Measurements from ENCODE around the gene PJA2.

Gene PJA2

GRCh38 chr5:109408991-109409843, 557 bp downstream of the PJA2 start:
- DNase-seq, result peak; percentile 91

GRCh38 chr5:109407913-109408312, 1.9 kb downstream of the PJA2 start:
- peak; percentile 65 for DNase-seq

- no peak for DNase-seq
Measured at GRCh38 chr5:109406719-109407118, 3.1 kb downstream of the PJA2 start.

DNA sequence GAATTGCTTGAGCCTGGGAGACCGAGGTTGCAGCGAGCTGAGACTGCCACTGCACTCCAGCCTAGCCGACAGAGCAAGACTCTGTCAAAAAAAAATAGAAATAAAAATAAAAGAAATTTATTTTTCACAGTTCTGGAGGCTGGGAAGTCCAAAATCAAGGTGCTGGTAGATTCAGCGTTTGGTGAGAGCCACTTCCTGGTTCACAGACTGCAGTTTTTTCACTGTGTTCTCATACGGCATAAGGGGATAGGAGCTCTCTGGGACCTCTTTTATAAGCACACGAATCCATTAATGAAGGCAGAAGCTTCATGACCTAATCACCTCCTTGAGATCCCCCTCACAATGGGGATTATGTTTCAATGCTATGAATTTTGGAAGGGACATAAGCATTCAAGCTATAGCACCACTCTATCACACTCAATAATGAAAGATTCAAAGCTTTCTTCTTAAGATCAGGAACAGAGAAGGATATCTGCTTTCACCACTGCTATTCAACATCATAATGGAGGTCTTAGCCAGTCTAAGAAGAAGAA, 5.3 kb downstream of the PJA2 start:
- no peak for DNase-seq

DNA sequence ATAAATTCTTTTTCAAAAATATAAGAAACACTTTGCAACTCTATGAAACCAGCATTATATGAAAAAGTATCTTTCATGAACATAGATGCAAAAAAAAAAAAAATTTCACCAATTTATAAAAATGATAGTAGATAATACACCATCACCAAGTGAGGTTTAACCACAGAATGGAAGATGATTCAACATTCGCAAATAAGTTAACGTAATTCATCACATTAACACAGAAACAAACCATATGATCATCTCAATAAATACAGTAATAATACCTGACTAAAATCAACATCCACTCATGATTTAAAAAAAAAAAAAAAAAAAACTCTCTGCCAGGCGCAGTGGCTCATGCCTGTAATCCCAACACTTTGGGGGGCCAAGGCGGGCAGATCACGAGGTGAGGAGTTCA, 6.3 kb downstream of the PJA2 start:
- no peak for DNase-seq

GRCh38 chr5:109399092-109399759, 10.5 kb downstream of the PJA2 start:
- peak; percentile 77 for DNase-seq

- no peak for DNase-seq
Measured at GRCh38 chr5:109396965-109397364, 12.8 kb downstream of the PJA2 start.

- peak; percentile 26 for DNase-seq
Measured at GRCh38 chr5:109394806-109395205, 15.0 kb downstream of the PJA2 start.

GRCh38 chr5:109390188-109390587, 19.6 kb downstream of the PJA2 start:
- no peak for DNase-seq

GRCh38 chr5:109388407-109388806, 21.4 kb downstream of the PJA2 start:
- peak; percentile 49 for DNase-seq

GRCh38 chr5:109387408-109387974, 22.3 kb downstream of the PJA2 start:
- no peak for DNase-seq

DNA sequence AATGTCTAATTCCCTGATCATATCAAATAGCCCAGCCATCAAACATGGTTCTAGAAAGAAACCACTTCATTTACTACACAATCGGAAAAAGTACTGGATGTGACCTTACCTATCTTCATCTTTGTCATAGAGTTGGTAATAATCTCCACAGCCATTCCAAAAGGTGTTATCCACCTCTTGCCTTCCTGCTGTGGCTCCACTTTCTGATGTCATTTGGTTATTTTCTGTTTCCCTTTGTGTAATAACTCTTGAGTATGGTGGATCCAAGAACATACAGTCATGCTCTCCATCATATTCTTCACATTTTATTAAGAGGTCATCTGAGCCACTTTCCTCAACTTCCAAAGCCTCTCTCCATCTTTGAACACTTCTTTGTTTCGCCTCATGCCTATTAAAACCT, 31.7 kb downstream of the PJA2 start:
- no peak for DNase-seq

DNA sequence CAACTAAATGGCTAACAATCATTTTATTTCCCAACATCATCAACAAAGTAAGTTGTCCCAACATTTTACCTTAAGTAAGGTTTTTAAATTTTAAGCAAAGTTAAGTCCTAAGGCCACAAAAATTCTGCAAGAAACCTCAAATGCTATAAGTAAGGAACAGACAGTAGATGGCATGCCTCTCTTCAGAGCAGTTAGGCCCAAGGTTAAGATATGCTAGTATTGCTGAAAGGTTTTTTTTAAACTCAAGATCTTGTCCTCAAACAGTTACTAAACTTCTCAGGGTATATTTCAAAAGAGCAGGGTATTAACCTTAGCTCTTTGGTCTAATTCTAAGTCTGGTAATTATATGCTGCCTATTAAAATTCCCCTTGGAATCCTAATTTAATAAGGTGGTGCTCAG, 35.1 kb downstream of the PJA2 start:
- peak; percentile 32 for DNase-seq

DNA sequence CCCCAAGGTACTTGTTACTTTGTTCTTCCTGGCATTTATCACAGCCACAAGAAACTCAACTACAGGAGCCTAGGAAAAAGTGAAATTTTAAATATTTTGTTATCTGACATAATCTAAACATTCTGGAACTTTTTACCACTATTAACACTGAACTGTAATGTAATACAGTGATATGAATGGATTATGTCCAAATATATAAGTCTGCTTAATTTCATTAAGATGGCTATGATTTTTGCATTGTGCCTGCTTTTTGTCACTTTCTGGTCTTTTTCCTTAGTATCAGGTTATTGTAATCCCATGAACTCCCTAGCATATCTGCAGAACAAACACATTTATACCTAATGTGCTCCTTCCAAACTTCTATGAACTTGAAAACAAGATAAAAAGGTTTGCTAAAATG, 35.8 kb downstream of the PJA2 start:
- no peak for DNase-seq

- no peak for DNase-seq
Measured at GRCh38 chr5:109370343-109370742, 39.4 kb downstream of the PJA2 start.

GRCh38 chr5:109365653-109366052, 44.1 kb downstream of the PJA2 start:
- no peak for DNase-seq

- DNase-seq, result no peak
Measured at GRCh38 chr5:109364977-109365376, 44.8 kb downstream of the PJA2 start.

DNA sequence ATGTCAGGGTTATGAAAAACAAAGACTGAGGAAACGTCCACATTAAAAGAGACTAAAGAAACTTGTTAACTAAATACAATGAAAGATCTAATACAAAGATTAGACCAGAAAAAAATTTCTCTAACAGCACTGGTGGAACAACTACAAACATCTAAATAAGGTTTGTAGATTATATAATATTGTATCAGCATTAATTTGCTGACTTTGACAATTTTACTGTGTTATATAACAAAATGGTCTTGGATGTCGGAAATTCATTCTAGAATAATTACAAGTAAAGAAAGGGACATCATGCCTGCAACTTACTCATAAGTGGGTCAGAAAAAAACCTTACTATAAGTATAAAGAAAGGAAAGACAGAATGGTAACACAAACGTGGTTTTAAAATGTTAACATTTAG, 50.1 kb downstream of the PJA2 start:
- DNase-seq, result no peak

DNA sequence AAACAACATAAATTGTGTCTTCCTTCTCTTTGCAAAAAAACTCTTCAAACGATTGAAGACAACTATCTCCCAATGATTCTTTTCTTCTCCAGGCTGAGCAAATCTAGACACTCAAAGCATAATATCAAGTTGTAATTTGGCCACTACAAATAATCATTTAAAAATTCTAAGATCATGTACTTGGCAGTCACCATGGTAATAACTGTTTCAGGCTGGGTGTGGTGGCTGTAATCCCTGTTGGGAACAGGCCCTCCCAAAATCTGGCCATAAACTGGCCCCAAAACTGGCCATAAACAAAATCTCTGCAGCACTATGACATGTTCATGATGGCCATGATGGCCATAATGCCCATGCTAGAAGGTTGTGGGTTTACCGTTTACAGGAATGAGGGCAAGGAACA, 52.0 kb downstream of the PJA2 start:
- no peak for DNase-seq

DNA sequence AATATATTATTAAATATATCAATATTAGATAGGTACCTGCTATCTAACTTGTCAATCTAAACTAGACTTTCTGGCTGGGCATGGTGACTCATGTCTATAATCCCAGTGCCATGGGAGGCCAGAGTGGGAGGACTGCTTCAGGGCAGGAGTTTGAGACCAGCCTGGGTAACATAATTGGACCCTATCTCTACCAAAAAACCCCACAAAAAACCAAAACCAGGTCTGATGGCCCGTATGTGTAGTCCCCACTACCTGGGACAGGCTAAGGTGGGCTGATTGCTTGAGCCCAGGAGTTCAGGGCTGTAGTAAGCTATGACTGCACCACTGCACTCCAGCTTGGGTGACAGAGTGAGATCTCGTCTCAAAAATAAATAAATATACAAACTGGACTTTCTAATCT, 55.0 kb downstream of the PJA2 start:
- peak; percentile 25 for DNase-seq

DNA sequence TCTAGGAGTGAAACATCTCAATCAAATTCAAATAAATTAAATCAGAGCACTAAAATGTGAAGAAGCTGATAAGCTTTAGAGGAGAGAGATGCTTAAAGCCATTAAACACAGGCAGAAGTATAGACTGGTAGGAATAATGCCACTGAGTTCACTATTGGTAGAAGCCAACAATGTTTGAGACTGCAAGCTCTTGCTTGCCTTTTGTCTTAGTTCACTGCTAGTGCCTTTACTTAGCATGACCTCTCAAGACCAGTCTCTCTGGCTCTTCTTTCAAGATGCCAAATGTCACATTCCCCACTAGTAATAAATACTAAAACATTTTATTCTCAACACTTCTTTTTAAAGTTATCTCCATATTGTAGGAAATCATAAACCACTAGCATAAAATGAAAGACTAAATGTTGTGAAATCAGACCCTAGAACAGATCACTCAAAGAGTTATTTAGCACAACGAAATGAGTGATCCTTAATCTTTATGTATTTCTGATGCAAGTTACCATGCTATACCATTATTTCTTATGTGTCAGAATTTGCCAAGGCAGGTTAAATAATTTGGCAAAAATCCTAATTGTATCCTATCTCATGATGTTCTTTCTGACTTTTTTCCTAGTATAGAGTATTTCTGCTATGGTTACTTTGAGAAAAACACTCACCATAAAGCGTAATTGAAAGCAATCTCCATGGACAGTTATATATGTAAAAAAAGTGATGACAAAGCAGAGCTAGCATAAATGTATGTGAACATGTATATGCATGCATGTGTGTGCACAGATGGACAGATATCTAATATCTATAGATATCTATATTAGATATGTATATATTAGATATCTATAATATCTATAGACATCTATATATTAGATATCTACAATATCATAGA, 57.5 kb downstream of the PJA2 start:
- peak; percentile 17 for DNase-seq

DNA sequence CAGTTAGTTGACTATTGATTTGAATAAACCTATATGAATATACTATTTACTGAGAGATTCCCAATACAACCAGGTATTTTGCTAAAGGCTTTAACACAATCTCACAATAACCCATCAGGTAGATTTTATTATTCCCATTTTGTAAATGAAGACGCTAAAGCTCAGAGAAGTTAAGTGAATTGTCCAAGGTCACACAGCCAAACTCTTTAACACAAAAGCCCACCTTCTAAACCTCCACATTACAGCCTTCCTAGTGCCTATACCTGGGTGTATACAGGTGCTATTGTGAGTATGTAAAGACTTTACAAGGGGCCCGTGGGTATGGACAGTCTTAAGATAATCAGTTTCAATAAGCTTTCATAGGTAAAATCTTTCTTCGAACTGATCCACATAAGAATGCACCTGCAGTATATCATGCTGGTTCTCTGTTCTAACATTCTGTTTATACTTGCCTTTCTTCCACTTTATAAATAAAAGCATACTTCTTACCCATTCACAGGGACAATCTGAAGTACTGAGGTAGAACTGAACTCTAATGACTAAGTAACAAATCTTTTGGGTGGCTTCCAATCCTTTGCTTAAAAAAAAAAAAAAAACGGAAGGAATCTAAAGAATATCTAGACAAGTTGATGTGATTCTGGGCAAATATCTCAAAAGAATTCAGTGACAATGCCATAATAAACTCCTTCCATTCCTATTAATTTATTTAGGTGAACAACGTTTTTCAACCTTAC, 59.1 kb downstream of the PJA2 start:
- no peak for DNase-seq
